ENCODE measurements around the gene EARS2. TPM values are rescaled to one million over a fixed set of nuclear protein-coding genes. Genes with fewer than 3 reads are reported as not detected.

Gene EARS2
- polyA plus RNA-seq, 1 of the 3 experiments (the other 2 are of a cell fraction) = 23.2 TPM

- Histone ChIP-seq H3K9ac (no peak overlapping the region), H3F3A (replicated peaks; ENCODE audit: insufficient read depth) (peaks cover 16% of the 10 kb centered on the region), H3K4me1 (ENCODE audit: control insufficient read depth in 1 of 2, insufficient read depth in 2 of 2, low read depth in 1 of 2, low read length in 1 of 2) (peaks cover 14 to 19% of the 10 kb centered on the region in 2 experiments; a peak in 3 of 4 replicates), H3K9me3 (no peaks in the 10 kb centered on the region), H3K9me2 (no peaks in the 10 kb centered on the region), H4K20me1 (ENCODE audit: insufficient read depth) (peaks cover 81% of the 10 kb centered on the region), H3K27me3 (ENCODE audit: insufficient read depth) (no peaks in the 10 kb centered on the region), H3K4me3 (ENCODE audit: low read depth in 2 of 2, low read length in 1 of 2) (no peak overlapping the region), H3K79me2 (ENCODE audit: insufficient read depth) (peaks cover 88% of the 10 kb centered on the region), H3K36me3 (replicated peaks in 1 of 2; ENCODE audit: control insufficient read depth in 1 of 2, insufficient read depth in 2 of 2, low read length in 1 of 2) (peaks cover 0 to 9% of the 10 kb centered on the region in 2 experiments), H2AFZ (ENCODE audit: low read depth) (no peak overlapping the region), H3K27ac (ENCODE audit: low read depth in 2 of 2, low read length in 1 of 2) (no peak overlapping the region), H3K4me2 (no peak overlapping the region)
- DNase-seq = no peak
- POLR2A ChIA-PET = interaction anchor here (1.0 kb wide), 1 partner anchor 16 kb away, joined by 3 read pairs; no protein-coding TSS in a partner anchor
- TF ChIP-seq USF2 (IDR thresholded peaks at IDR 0.05; ENCODE audit: borderline replicate concordance, low read depth, low read length) (no peak), TAF1 (IDR thresholded peaks at IDR 0.05; ENCODE audit: borderline replicate concordance, low read depth, low read length) (no peak), SIN3A (IDR thresholded peaks at IDR 0.05; ENCODE audit: borderline replicate concordance, low read depth, low read length) (no peak), CTCF (IDR thresholded peaks at IDR 0.05) (peak; percentile 14; the same call in 1 of the 2 replicates), RCOR1 (IDR thresholded peaks at IDR 0.05; ENCODE audit: low read length) (no peak), PBX3 (IDR thresholded peaks at IDR 0.05) (no peak), MAX (IDR thresholded peaks at IDR 0.05; ENCODE audit: low read depth) (no peak), SMC3 (IDR thresholded peaks at IDR 0.05; ENCODE audit: low read depth, low read length) (no peak), MXI1 (IDR thresholded peaks at IDR 0.05; ENCODE audit: low read depth, low read length) (no peak)
- CTCF ChIA-PET = interaction anchor here (1.7 kb wide), 1 partner anchor 52 kb away, joined by 4 read pairs; the partner anchor contains the start of gene UBFD1
- 96% methylated on average over 7 of the region's 7 CpGs for WGBS (ENCODE audit: low lambda C conversion rate)
Observed at GRCh38 chr16:23505671-23506605, 51.2 kb downstream of the EARS2 start.

GRCh38 chr16:23505180-23505665 is 51.9 kb downstream of the EARS2 start:
- CTCF ChIA-PET = no interaction called here
- H3K4me3 ChIP-seq (ENCODE audit: low read depth in 2 of 2, low read length in 1 of 2) = no peak overlapping the region
- TF ChIP-seq RAD21 (IDR thresholded peaks at IDR 0.05; ENCODE audit: low read length) = no peak
- no peak for TF ChIP-seq RFX5 (IDR thresholded peaks at IDR 0.05; ENCODE audit: low read length)
- no peak for TF ChIP-seq PBX3 (IDR thresholded peaks at IDR 0.05)
- no peak for TF ChIP-seq POLR2AphosphoS5 (IDR thresholded peaks at IDR 0.05; ENCODE audit: low read depth, low read length)
- no peak for TF ChIP-seq TEAD4 (IDR thresholded peaks at IDR 0.05; ENCODE audit: borderline replicate concordance, insufficient read depth)
- TF ChIP-seq FOXM1 (IDR thresholded peaks at IDR 0.05; ENCODE audit: low read depth) = no peak
- no peak for TF ChIP-seq TCF12 (IDR thresholded peaks at IDR 0.05)
- TF ChIP-seq EP300 (IDR thresholded peaks at IDR 0.05; ENCODE audit: borderline replicate concordance in 1 of 2, low read depth in 1 of 2, low read length in 1 of 2) = no peak
- TF ChIP-seq EZH2phosphoT487 (IDR thresholded peaks at IDR 0.05; ENCODE audit: borderline replicate concordance, low read depth) = no peak
- no peak for TF ChIP-seq RXRA (IDR thresholded peaks at IDR 0.05; ENCODE audit: borderline replicate concordance, low read depth)
- no peak for TF ChIP-seq GATA2 (CRISPR knock-in tag; IDR thresholded peaks at IDR 0.05)
- no peak for TF ChIP-seq GABPA (IDR thresholded peaks at IDR 0.05; ENCODE audit: low read depth)
- TF ChIP-seq NFIC (IDR thresholded peaks at IDR 0.05; ENCODE audit: borderline replicate concordance) = no peak

More at GRCh38 chr16:23505180-23505665, 51.9 kb downstream of the EARS2 start:
- Histone ChIP-seq H3K9ac (no peak overlapping the region), H2AFZ (ENCODE audit: low read depth) (no peak overlapping the region), H4K20me1 (ENCODE audit: insufficient read depth) (peaks cover 88% of the 10 kb centered on the region), H3K79me2 (ENCODE audit: insufficient read depth) (peaks cover 95% of the 10 kb centered on the region), H3F3A (replicated peaks; ENCODE audit: insufficient read depth) (peaks cover 16% of the 10 kb centered on the region), H3K27ac (ENCODE audit: low read depth in 2 of 2, low read length in 1 of 2) (peak overlapping the region in 1 of 2 experiments; percentile 59; a peak in 2 of 4 replicates), H3K4me1 (ENCODE audit: control insufficient read depth in 1 of 2, insufficient read depth in 2 of 2, low read depth in 1 of 2, low read length in 1 of 2) (peaks cover 14 to 19% of the 10 kb centered on the region in 2 experiments; a peak in 3 of 4 replicates), H3K9me3 (no peaks in the 10 kb centered on the region), H3K9me2 (no peaks in the 10 kb centered on the region), H3K4me2 (peak overlapping the region; percentile 37), H3K27me3 (ENCODE audit: insufficient read depth) (no peaks in the 10 kb centered on the region), H3K36me3 (replicated peaks in 1 of 2; ENCODE audit: control insufficient read depth in 1 of 2, insufficient read depth in 2 of 2, low read length in 1 of 2) (peaks cover 0 to 9% of the 10 kb centered on the region in 2 experiments)
- no peak for DNase-seq
- POLR2A ChIA-PET = no interaction called here
- 96% methylated on average over 9 of the region's 9 CpGs for WGBS (ENCODE audit: low lambda C conversion rate)

Data from SK-N-SH (cell line).